ENCODE measurements around the gene LLPH. TPM values are rescaled to one million over a fixed set of nuclear protein-coding genes. Genes with fewer than 3 reads are reported as not detected.
A peak's percentile ranks its signal among the peaks of the same experiment; 100 is the strongest.

LLPH gene
- total RNA-seq, 3 donors from 2014 or later: 18.0 to 24.0 (median 20.8) TPM

GRCh38 chr12:66162701-66163100 is 32.2 kb upstream of the LLPH start:
- Histone ChIP-seq H3K36me3 (ENCODE audit: low read depth) (no peaks in the 10 kb centered on the region), H3K4me3 (no peak overlapping the region), H3K9me3 (peaks cover 3% of the 10 kb centered on the region), H3K4me1 (ENCODE audit: low read depth) (peaks cover 7% of the 10 kb centered on the region)
- intact Hi-C loops (cut with DNase I, micrococcal nuclease): no loop called here
- DNase-seq (no peak), ATAC-seq (no peak)
- no peak for TF ChIP-seq CTCF (IDR thresholded peaks at IDR 0.05)

- no peak for ATAC-seq
- peak in 1 of 3 donors; percentile 51 for DNase-seq
- no peak for TF ChIP-seq CTCF (IDR thresholded peaks at IDR 0.05)
Measured at GRCh38 chr12:66160704-66161103, 30.2 kb upstream of the LLPH start.

GRCh38 chr12:66159123-66159522 is 28.6 kb upstream of the LLPH start:
- intact Hi-C loops (cut with DNase I, micrococcal nuclease): no loop called here
- no peak for TF ChIP-seq CTCF (IDR thresholded peaks at IDR 0.05)
- Histone ChIP-seq H3K4me3 (no peak overlapping the region), H3K4me1 (ENCODE audit: low read depth) (peaks cover 8% of the 10 kb centered on the region), H3K36me3 (ENCODE audit: low read depth) (no peaks in the 10 kb centered on the region), H3K9me3 (peaks cover 3% of the 10 kb centered on the region)
- no peak for DNase-seq
- ATAC-seq: peak; percentile 71

More at GRCh38 chr12:66160704-66161103, 30.2 kb upstream of the LLPH start:
- intact Hi-C loops (cut with DNase I, micrococcal nuclease): no loop called here
- Histone ChIP-seq H3K4me3 (no peak overlapping the region), H3K9me3 (peaks cover 3% of the 10 kb centered on the region), H3K4me1 (ENCODE audit: low read depth) (peaks cover 8% of the 10 kb centered on the region), H3K36me3 (ENCODE audit: low read depth) (no peaks in the 10 kb centered on the region)

GRCh38 chr12:66156654-66157053 is 26.1 kb upstream of the LLPH start:
- H3K36me3 ChIP-seq (ENCODE audit: low read depth): no peaks in the 10 kb centered on the region
- peaks cover 3% of the 10 kb centered on the region for H3K9me3 ChIP-seq
- DNase-seq (peak in 1 of 3 donors; percentile 32), ATAC-seq (peak; percentile 88)
- intact Hi-C loops (cut with DNase I, micrococcal nuclease): no loop called here
- no peak for TF ChIP-seq CTCF (IDR thresholded peaks at IDR 0.05)
- no peak overlapping the region for H3K4me3 ChIP-seq
- H3K4me1 ChIP-seq (ENCODE audit: low read depth): peaks cover 8% of the 10 kb centered on the region

- H3K4me1 ChIP-seq (ENCODE audit: low read depth): peaks cover 8% of the 10 kb centered on the region
- ATAC-seq (no peak), DNase-seq (no peak)
- no peak overlapping the region for H3K4me3 ChIP-seq
- H3K36me3 ChIP-seq (ENCODE audit: low read depth): no peaks in the 10 kb centered on the region
- TF ChIP-seq CTCF (IDR thresholded peaks at IDR 0.05): no peak
- intact Hi-C loops (cut with DNase I, micrococcal nuclease): no loop called here
- H3K9me3 ChIP-seq: peaks cover 3% of the 10 kb centered on the region
Measured at GRCh38 chr12:66154776-66155175, 24.2 kb upstream of the LLPH start.

- no peaks in the 10 kb centered on the region for H3K9me3 ChIP-seq
- ATAC-seq (no peak), DNase-seq (no peak)
- no peak overlapping the region for H3K4me3 ChIP-seq
- intact Hi-C loops (cut with DNase I, micrococcal nuclease): no loop called here
- TF ChIP-seq CTCF (IDR thresholded peaks at IDR 0.05): no peak
- no peaks in the 10 kb centered on the region for H3K36me3 ChIP-seq (ENCODE audit: low read depth)
- H3K4me1 ChIP-seq (ENCODE audit: low read depth): peaks cover 8% of the 10 kb centered on the region
Measured at GRCh38 chr12:66152732-66153131, 22.2 kb upstream of the LLPH start.
